Measurements from ENCODE around the gene ARHGEF7.
A peak's percentile ranks its signal among the peaks of the same experiment; 100 is the strongest.

The ARHGEF7 gene

DNA sequence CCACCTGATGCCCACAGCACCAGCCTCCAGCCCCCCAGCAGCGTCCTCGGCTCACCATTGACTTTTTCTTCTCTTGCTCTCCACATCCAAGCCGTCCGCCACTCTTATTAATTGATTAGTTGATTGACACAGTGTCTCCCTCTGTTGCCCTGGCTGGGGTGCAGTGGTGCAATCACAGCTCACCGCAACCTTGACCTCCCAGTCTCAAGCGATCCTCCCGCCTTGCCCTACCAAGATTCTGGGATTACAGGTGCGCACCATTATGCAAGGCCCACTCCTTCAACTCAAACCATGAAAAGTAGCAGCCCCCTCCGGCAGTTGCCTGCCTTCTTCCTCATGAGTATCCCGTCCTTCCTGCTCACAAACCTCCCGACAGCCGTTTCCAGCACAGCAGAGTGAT lies 204.4 kb downstream of the ARHGEF7 start:
- H3K4me1 Mint-ChIP-seq = peaks cover 18% of the 10 kb centered on the region
- no peaks in the 10 kb centered on the region for H3K9me3 Mint-ChIP-seq
- no peak overlapping the region for H3K4me3 Mint-ChIP-seq
- DNase-seq (ENCODE audit: low spot score in 2 of 2) (no peak), ATAC-seq (no peak)
- H3K36me3 Mint-ChIP-seq = peaks cover 5% of the 10 kb centered on the region
- peak overlapping the region; percentile 35 for H3K27ac Mint-ChIP-seq

DNA sequence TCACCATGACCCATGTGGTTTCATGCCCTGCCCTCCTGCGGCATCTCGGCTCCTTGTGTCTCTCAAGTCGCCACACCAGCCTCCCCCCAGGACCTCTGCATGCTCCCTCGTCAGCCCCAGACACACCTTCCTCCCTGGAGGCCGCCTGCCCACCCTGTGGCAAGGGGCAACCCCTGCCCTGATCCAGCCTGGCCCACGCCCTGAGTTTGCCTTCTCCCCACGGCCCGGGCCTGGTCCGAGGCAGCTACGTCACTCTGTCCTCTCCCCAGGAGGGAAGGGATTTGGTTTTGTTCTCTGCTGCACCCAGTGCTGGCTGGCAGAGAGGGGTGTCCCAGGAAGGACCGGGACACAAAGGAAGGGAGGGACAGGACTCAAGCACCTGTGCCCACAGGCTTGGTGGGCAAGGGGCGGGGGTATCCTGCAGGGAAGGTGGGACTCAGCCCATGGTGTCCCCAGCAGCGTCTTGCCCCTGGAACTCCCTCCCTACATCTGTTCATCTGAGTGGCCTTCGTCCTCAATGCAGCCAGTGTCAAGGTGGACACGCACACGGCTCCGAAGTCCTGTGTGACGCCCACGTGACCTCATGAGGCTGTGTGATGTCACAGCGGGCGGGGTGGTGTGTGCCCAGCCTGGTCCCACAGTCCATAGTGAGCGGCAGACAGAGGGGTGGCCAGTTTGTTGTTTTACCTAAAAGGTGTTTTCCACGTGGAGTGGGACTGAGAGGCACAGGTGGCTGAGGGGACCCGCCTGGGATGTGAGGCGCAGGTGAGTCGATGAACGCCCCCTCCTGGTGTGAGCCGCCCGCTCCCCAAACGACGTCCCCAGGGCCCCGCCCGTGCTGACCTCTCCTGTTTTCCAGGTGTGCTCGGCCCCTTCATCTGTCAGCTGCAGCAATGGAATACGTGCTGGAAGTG lies 205.1 kb downstream of the ARHGEF7 start, which contains the start of gene TEX29:
Gene TEX29 (plus strand): TSS at position 645 of the 914 bp plus-strand sequence. CDS start 249 bp downstream, at position 894.
- H3K27ac Mint-ChIP-seq = peak within 1 kb of the TSS; percentile 35
- H3K4me1 Mint-ChIP-seq = peaks cover 19% of the 10 kb centered on the region
- H3K4me3 Mint-ChIP-seq = no peak within 1 kb of the TSS
- DNase-seq (ENCODE audit: low spot score in 2 of 2) (no peak), ATAC-seq (no peak)
- no peaks in the 10 kb centered on the region for H3K9me3 Mint-ChIP-seq
- H3K36me3 Mint-ChIP-seq = peaks cover 5% of the 10 kb centered on the region

DNA sequence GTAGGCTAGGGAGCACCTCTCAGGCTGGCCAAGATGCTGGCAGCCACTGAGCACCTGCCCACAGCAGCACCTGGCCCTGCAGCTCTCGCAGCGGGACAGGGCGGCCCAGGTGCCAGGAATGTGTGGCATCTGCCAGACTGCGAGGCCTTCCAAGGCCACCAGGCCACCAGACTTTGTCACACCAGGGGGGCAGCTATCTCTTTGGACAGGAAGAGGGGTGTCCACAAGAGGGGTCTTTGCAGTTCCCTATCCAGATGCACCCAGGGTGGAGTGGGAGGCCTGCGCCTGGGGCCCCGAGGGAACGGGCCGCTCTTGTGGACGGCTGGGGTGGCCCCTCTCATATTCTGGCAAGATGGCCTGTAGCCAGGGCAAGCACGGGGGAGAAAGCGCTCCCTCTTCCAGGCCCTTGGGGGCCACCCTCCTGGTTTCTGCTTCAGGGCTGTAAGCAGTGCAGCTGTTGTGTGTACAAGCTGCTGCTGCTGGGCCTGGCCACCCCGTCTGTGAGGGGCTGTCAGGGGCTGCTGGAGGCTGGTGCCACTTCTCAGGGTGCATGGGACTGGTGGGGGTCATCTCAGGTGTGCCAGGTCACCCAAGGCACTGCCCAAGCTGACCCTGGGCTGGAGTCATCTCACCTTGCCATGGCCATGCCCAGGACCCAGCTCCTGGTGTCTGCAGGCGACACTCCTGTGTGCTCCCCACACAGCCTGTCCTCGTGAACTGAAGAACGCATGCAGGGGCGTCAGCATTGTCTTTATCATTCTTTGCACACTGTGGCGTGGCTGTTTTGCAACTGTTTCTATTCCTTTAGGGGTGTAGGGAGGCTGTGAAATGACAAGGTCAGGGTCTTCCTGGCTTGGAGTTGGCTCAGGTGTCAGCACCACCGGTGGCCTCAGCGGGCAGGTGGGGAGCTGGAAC lies 207.1 kb downstream of the ARHGEF7 start:
- Mint-ChIP-seq H3K4me1 (peaks cover 19% of the 10 kb centered on the region), H3K9me3 (no peaks in the 10 kb centered on the region), H3K36me3 (peaks cover 5% of the 10 kb centered on the region), H3K27ac (no peak overlapping the region), H3K4me3 (peak overlapping the region; percentile 65)
- ATAC-seq (no peak), DNase-seq (ENCODE audit: low spot score in 2 of 2) (no peak)

DNA sequence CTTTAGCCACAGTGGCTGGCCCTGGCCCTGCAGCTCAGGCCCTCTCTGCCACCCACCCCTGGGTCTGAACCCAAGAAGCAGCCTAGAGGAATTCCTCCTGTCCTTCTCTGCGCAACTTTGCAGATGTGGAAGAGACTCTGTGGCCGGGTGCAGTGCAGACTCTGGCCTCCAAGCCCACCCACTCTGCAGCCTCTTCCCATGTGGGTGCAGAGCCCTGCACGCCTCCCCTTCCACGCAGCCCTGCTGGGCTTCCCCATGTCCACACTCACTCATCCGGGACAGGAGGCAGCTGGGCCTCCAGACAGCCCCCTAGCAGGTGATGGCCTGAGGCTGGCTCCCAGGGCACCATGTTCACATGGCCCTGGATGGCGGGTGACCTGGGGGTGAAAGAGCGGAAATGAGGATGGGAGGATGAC lies 207.8 kb downstream of the ARHGEF7 start:
- DNase-seq (ENCODE audit: low spot score in 2 of 2) = no peak
- Mint-ChIP-seq H3K4me3 (peak overlapping the region; percentile 65), H3K27ac (peak overlapping the region; percentile 92), H3K4me1 (peaks cover 19% of the 10 kb centered on the region), H3K36me3 (peaks cover 2% of the 10 kb centered on the region), H3K9me3 (no peaks in the 10 kb centered on the region)
- ATAC-seq = no peak

DNA sequence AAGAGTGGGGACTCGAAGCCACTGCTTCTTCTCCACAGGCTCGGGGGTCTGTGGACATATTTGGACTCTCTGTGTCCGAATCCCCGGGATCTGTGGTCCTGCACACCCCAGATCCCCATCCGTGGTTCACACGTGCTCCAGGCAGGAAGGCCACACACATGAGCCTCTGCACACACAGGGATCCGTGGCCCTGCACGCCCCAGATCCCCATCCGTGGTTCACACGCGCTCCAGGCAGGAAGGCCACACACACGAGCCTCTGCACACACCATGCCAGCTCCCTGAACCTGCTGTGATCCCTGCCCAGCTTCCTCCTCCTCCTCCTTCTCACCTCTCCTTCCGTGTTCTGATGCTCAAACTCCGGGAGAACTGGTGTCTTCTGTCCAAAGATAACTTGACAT lies 208.4 kb downstream of the ARHGEF7 start:
- Mint-ChIP-seq H3K27ac (peak overlapping the region; percentile 92), H3K4me3 (peak overlapping the region; percentile 65), H3K4me1 (peaks cover 19% of the 10 kb centered on the region), H3K9me3 (no peaks in the 10 kb centered on the region), H3K36me3 (no peaks in the 10 kb centered on the region)
- DNase-seq (ENCODE audit: low spot score in 2 of 2) (no peak), ATAC-seq (no peak)

DNA sequence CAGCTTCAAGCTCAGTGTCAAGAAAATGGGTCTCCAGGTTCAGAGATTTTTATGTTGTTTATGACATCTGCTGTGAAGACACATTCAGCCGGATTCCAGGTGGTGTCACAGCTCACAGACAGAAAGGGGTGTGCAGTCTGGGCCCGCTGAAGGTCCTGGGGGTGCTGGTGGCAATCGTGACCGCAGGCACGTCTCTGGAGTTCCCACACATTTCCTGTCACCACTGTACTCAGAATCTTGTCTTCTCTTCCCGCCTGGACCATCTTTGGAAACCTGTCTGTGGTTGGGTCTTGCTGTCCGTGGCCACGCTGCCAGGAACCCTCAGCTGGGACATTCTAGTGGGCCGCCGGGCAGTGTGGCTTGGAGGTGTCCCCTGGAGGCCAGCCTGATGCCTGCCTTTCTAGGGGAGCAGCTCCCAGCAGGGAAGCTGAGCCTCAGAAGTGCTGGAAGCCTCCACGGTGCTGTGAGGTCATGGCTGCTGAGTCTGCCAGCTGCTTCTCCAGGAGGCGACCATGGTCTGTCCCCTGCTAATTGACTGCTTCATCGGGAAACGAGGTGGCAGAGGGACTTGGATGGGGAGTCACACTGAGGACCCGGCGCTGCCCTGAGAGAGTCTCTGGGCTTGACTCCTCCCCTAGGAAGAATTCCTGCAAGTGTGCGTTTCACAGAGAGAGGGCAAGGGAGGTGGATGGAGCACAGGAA lies 209.0 kb downstream of the ARHGEF7 start:
- DNase-seq (ENCODE audit: low spot score in 2 of 2) = no peak
- Mint-ChIP-seq H3K4me3 (peak overlapping the region; percentile 65), H3K4me1 (peaks cover 19% of the 10 kb centered on the region), H3K9me3 (no peaks in the 10 kb centered on the region), H3K36me3 (no peaks in the 10 kb centered on the region), H3K27ac (peak overlapping the region; percentile 92)
- ATAC-seq = no peak

DNA sequence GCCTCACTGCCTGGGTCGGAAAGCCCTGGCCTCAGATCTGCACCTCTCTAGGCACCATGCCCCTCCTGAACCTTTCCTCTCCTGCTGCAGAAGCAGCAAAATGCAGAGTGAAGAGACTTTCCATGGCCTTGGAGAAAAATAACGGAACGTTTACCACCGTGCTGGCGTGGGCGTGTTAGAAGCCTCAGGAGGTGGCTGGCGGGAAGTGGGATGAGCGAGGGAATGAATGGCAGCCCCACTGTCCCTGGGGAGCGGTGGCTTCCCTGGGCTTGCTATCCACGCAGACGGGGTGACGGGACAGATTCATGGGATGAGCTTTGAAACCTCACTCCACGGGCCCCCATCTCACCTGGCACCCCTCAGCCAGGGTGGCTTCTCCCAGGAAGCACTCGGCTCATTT lies 209.6 kb downstream of the ARHGEF7 start:
- ATAC-seq = no peak
- H3K27ac Mint-ChIP-seq = peak overlapping the region; percentile 92
- H3K9me3 Mint-ChIP-seq = no peaks in the 10 kb centered on the region
- peaks cover 19% of the 10 kb centered on the region for H3K4me1 Mint-ChIP-seq
- H3K36me3 Mint-ChIP-seq = no peaks in the 10 kb centered on the region
- H3K4me3 Mint-ChIP-seq = no peak overlapping the region
- DNase-seq (ENCODE audit: low spot score in 2 of 2) = no peak

DNA sequence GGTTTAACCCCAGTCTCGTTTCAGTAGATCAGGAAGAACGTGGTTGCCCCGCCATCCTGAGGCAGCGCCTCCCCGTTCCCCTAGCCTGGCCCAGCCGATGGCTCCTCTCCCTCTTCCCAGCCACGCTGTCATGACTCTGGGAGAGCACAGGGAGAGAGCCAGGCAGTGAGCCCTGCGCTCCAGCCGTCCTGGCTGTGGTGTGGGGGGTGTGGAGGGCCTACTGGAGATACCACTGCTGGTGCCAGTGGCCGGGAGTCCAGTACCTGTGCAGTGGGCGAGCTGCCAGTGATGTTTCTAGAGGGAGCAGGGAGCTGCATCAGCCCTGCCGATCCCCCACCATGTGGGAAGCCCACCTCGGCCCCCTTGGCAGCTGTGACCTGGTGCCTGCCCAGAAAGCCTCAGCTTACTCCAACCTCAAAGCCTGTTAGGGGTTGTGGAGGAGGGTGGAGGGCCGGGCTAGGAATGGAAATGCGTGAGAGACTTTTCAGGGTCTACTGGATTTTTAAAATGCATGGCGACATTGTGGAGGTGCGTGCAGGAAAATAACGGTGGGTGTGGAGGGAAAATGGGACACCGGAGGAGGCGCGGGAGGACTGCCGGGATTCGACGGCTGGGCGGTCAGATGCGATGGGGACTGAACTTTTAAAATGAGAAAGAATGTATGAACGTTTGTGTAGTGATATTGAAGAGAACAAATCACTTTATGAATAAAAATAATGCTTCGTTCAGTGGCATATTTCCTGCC lies 210.2 kb downstream of the ARHGEF7 start:
- H3K27ac Mint-ChIP-seq = peak overlapping the region; percentile 76
- H3K4me3 Mint-ChIP-seq = no peak overlapping the region
- H3K9me3 Mint-ChIP-seq = no peaks in the 10 kb centered on the region
- H3K36me3 Mint-ChIP-seq = no peaks in the 10 kb centered on the region
- ATAC-seq (no peak), DNase-seq (ENCODE audit: low spot score in 2 of 2) (no peak)
- H3K4me1 Mint-ChIP-seq = peaks cover 19% of the 10 kb centered on the region

DNA sequence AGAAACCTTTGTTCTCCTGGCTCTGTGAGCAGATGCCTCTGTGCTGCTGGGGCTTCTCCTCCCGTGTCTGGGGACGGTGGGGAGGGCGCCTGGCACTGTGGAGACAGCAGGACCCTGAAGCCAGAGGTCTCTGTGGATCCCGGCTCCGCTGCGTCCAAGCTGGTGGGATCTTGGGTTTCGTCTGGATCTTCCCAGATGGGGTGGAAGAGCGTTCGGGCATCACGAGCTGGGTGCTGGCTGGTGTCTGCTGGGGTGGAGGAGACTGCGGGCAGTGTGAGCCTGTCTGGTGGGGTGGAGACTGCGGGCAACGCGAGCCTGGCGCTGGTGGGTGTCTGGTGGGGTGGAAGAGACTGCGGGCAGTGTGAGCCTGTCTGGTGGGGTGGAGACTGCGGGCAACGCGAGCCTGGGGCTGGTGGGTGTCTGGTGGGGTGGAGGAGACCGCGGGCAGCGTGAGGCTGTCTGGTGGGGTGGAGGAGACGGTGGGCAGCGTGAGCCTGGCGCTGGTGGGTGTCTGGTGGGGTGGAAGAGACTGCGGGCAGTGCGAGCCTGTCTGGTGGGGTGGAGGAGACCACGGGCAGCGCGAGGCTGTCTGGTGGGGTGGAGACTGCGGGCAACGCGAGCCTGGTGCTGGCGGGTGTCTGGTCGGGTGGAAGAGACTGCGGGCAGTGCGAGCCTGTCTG lies 211.0 kb downstream of the ARHGEF7 start:
- Mint-ChIP-seq H3K36me3 (no peaks in the 10 kb centered on the region), H3K9me3 (no peaks in the 10 kb centered on the region), H3K4me3 (no peak overlapping the region), H3K4me1 (peaks cover 19% of the 10 kb centered on the region), H3K27ac (peak overlapping the region; percentile 76)
- ATAC-seq = no peak
- no peak for DNase-seq (ENCODE audit: low spot score in 2 of 2)

DNA sequence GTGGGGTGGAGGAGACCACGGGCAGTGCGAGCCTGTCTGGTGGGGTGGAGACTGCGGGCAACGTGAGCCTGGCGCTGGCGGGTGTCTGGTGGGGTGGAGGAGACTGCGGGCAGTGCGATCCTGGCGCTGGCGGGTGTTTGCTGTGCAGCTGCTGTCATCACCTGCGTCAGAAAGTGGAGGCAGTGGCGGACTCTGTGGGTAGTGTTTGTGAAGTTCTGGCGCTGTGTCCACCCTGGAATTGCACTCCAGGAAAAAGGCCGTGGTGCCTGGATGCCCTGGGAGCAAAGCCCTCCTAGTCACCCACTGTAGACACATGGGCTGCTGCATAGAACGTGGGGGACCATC lies 211.5 kb downstream of the ARHGEF7 start:
- Mint-ChIP-seq H3K4me1 (peaks cover 19% of the 10 kb centered on the region), H3K9me3 (no peaks in the 10 kb centered on the region), H3K4me3 (no peak overlapping the region), H3K27ac (no peak overlapping the region), H3K36me3 (no peaks in the 10 kb centered on the region)
- ATAC-seq (no peak), DNase-seq (ENCODE audit: low spot score in 2 of 2) (no peak)

DNA sequence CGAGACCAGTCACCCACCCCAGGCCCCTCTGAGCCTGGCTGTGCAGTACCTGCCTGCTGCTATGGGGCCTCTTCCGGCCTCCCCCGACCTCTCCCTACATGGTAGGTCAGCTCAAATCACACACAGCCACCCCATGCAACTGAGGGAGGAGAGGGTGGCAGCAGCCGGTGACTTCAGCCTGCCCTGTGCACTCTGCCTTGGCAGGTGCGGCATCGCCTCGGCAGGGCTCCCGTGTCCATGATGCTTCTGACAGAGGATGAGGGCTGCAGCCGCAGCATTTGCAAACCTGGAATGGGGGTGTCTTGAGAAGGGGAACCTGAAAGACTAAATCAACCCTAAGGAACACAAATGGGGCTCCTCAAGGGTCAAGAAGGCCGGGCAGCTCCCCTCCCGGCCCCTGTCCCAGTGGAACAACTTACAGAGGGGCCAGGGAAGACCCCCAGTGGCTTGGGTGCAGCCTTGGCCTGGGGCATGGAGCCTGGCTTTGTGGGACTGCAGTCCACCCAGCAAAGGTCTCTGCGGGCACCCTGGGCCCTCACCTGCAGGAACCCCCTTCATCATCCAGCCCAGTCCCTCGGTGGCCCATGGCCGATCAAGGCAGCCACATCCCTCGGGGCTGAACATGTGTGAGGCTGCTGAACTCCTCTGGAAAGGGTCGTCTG lies 212.0 kb downstream of the ARHGEF7 start:
- no peak overlapping the region for H3K4me3 Mint-ChIP-seq
- H3K36me3 Mint-ChIP-seq = no peaks in the 10 kb centered on the region
- no peak for ATAC-seq
- H3K27ac Mint-ChIP-seq = no peak overlapping the region
- peaks cover 19% of the 10 kb centered on the region for H3K4me1 Mint-ChIP-seq
- no peak for DNase-seq (ENCODE audit: low spot score in 2 of 2)
- no peaks in the 10 kb centered on the region for H3K9me3 Mint-ChIP-seq

DNA sequence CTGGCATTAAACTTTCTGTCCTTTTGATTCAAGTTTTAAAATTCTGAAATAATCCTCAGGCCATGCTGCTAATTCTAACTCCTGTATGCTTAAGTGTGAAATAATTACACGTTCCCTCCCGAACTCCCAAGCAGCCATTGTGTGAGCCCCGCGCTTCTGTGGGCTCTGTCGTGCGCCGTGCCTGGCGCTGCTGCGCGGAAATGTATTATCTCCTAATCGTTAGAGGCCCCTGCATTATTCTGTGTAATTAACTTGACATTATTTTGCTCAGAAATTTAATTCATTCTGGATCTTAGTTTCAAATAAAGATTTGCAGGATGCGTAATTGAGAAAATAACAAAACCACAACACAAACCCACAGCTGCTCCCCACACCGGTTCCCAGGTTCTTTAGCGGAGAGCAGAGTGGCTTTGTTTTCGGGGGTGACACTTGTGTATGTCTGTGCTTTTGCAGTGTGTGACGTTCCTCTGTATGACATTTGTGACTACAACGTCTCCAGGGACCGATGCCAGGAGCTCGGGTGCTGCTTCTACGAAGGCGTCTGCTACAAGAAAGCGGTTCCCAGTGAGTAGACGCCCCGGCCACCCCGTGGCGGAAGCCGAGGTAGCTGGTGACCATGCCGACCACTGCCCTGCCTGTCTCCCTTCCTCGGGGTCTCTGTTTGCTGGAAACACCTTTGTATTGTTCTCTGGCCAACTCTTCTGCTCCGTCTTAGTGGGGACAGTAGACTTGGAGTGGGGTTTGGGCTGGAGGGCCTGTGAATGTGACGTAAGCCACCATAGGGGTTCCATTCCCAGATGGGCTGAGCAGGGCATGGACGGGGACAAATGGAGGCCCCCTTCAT lies 212.8 kb downstream of the ARHGEF7 start:
- no peak overlapping the region for H3K4me3 Mint-ChIP-seq
- H3K9me3 Mint-ChIP-seq = no peaks in the 10 kb centered on the region
- ATAC-seq (no peak), DNase-seq (ENCODE audit: low spot score in 2 of 2) (no peak)
- peak overlapping the region; percentile 38 for H3K27ac Mint-ChIP-seq
- H3K36me3 Mint-ChIP-seq = no peaks in the 10 kb centered on the region
- H3K4me1 Mint-ChIP-seq = peaks cover 17% of the 10 kb centered on the region
